ENCODE data around the gene SIAH2. TPM values are rescaled to one million over a fixed set of nuclear protein-coding genes. Genes with fewer than 3 reads are reported as not detected.

Gene SIAH2
- total and polyA plus RNA-seq, 9 of the 15 experiments (the other 6 are each of a cell fraction or from before 2014, with no cell fraction given), result 4.8 to 39.0 (median 29.9) TPM

DNA sequence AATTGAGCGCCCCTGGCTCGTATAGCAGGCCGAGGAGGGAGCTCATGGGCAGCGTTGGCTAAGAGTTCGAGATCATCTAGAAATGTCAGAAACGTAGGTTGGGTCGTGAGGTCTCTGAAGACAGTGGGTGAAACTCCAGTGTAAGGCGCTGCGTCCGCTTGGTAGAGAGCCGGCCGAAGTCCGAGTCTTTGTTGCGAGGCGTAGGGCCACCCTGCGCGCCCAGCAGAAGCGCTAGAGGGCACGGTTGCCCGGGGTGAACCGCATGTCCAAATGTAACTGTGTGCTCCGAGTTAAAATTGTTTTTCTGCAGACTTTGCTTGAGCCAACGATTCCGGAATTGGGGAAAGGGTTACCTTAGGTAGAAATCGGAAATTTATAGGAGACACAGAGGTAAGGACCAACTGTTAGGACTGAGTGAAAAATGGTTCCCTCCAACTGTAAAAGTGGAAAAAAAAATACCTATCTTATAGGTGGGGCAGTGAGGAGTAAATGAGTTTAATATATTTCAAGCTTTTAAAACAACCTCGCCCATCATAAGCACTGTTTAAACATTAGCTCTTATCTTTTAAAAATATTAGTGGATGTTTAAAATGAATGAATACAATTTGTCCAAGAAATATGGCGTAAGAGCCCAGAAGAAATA lies 993 bp upstream of the SIAH2 start (continued):
- no peak for TF ChIP-seq ZNF584 (CRISPR knock-in tag; IDR thresholded peaks at IDR 0.05; ENCODE audit: low read depth)
- TF ChIP-seq ZC3H4 (CRISPR knock-in tag; IDR thresholded peaks at IDR 0.05; ENCODE audit: borderline replicate concordance), result no peak
- TF ChIP-seq, protein P1, sequence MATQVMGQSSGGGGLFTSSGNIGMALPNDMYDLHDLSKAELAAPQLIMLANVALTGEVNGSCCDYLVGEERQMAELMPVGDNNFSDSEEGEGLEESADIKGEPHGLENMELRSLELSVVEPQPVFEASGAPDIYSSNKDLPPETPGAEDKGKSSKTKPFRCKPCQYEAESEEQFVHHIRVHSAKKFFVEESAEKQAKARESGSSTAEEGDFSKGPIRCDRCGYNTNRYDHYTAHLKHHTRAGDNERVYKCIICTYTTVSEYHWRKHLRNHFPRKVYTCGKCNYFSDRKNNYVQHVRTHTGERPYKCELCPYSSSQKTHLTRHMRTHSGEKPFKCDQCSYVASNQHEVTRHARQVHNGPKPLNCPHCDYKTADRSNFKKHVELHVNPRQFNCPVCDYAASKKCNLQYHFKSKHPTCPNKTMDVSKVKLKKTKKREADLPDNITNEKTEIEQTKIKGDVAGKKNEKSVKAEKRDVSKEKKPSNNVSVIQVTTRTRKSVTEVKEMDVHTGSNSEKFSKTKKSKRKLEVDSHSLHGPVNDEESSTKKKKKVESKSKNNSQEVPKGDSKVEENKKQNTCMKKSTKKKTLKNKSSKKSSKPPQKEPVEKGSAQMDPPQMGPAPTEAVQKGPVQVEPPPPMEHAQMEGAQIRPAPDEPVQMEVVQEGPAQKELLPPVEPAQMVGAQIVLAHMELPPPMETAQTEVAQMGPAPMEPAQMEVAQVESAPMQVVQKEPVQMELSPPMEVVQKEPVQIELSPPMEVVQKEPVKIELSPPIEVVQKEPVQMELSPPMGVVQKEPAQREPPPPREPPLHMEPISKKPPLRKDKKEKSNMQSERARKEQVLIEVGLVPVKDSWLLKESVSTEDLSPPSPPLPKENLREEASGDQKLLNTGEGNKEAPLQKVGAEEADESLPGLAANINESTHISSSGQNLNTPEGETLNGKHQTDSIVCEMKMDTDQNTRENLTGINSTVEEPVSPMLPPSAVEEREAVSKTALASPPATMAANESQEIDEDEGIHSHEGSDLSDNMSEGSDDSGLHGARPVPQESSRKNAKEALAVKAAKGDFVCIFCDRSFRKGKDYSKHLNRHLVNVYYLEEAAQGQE (IDR thresholded peaks at IDR 0.05; ENCODE audit: borderline replicate concordance), result peak; percentile 59
- TF ChIP-seq, protein P1 (CRISPR knock-in tag; IDR thresholded peaks at IDR 0.05; ENCODE audit: low read depth), result no peak
- TF ChIP-seq THRAP3 (IDR thresholded peaks at IDR 0.05; ENCODE audit: borderline replicate concordance), result no peak
- no peak for TF ChIP-seq TAF7 (tag; IDR thresholded peaks at IDR 0.05)
- peak; percentile 50 for TF ChIP-seq TAF1 (IDR thresholded peaks at IDR 0.05; ENCODE audit: control insufficient read depth, extremely low read depth, insufficient read depth, low read length, severe bottlenecking)
- TF ChIP-seq RAD21 (CRISPR knock-in tag; conservative IDR thresholded peaks at IDR 0.05 in 1 of 2, IDR thresholded peaks at IDR 0.05 in 1 of 2), result peak in 1 of 2 experiments; percentile 33; a peak in 2 of 4 replicates
- TF ChIP-seq ZNF445 (CRISPR knock-in tag; IDR thresholded peaks at IDR 0.05; ENCODE audit: low read depth), result no peak
- TF ChIP-seq MCM7 (IDR thresholded peaks at IDR 0.05), result no peak
- TF ChIP-seq HDAC8 (tag; IDR thresholded peaks at IDR 0.05), result no peak
- TF ChIP-seq ZKSCAN3 (CRISPR knock-in tag; IDR thresholded peaks at IDR 0.05), result no peak
- TF ChIP-seq ETV5 (CRISPR knock-in tag; IDR thresholded peaks at IDR 0.05; ENCODE audit: low read depth), result peak; percentile 62; the same call in 1 of the 2 replicates
- TF ChIP-seq, protein P2, sequence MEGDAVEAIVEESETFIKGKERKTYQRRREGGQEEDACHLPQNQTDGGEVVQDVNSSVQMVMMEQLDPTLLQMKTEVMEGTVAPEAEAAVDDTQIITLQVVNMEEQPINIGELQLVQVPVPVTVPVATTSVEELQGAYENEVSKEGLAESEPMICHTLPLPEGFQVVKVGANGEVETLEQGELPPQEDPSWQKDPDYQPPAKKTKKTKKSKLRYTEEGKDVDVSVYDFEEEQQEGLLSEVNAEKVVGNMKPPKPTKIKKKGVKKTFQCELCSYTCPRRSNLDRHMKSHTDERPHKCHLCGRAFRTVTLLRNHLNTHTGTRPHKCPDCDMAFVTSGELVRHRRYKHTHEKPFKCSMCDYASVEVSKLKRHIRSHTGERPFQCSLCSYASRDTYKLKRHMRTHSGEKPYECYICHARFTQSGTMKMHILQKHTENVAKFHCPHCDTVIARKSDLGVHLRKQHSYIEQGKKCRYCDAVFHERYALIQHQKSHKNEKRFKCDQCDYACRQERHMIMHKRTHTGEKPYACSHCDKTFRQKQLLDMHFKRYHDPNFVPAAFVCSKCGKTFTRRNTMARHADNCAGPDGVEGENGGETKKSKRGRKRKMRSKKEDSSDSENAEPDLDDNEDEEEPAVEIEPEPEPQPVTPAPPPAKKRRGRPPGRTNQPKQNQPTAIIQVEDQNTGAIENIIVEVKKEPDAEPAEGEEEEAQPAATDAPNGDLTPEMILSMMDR (IDR thresholded peaks at IDR 0.05 in 2 of 3, conservative IDR thresholded peaks at IDR 0.05 in 1 of 3; ENCODE audit: insufficient read depth in 2 of 3, low read depth in 1 of 3, low read length in 3 of 3), result peak; percentile 48 to 66 (median 59)
- TF ChIP-seq JUND (IDR thresholded peaks at IDR 0.05; ENCODE audit: borderline replicate concordance, low read depth, low read length), result no peak
- no peak; the same call in 1 of the 3 replicates for TF ChIP-seq JUND (tag; IDR thresholded peaks at IDR 0.05; ENCODE audit: borderline replicate concordance, low read depth, low read length)
